SK-N-MC (cell line): ENCODE results near the gene DOCK1.

Source experiments
- DNase-seq: peaks from one replicate; pipeline ENCODE4 v3.0.0-alpha.2; 2011; ENCODE audit warnings: low read depth, low spot score
- H3K27ac ChIP-seq: fragments of 200-600 bp; sonication (generic); 2 replicates; pipeline ENCODE4 v1.5.1; 2016; ENCODE audit warnings: mixed run types
- H3K36me3 ChIP-seq: fragments of 200-600 bp; sonication (generic); 2 replicates; pipeline ENCODE4 v1.6.1; 2017; ENCODE audit warnings: antibody characterized with exemption, low read length, mixed read lengths; ENCODE audit not compliant: insufficient read depth
- H3K4me3 ChIP-seq: fragments of 200-600 bp; sonication (generic); 2 replicates; pipeline ENCODE4 v1.5.1; 2016
- H3K9ac ChIP-seq: fragments of 200-600 bp; sonication (generic); 2 replicates; pipeline ENCODE4 v1.8.0; 2017; ENCODE audit warnings: mixed run types, mixed read lengths; ENCODE audit not compliant: insufficient read length
- H3K9me3 ChIP-seq: fragments of 200-600 bp; sonication (generic); 2 replicates; pipeline ENCODE4 v1.6.1; 2017; ENCODE audit warnings: low read depth, mild to moderate bottlenecking, antibody characterized with exemption, low read length, moderate library complexity, mixed read lengths
- EZH2 ChIP-seq: fragments of 200-600 bp; sonication (generic); IDR thresholded peaks from one replicate; pipeline ENCODE4 v1.6.1; 2017; ENCODE audit warnings: antibody characterized with exemption
- FOXP2 ChIP-seq: optimal IDR thresholded peaks from 2 replicates; pipeline ENCODE3; 2011; ENCODE audit warnings: mild to moderate bottlenecking, moderate library complexity; ENCODE audit not compliant: insufficient read depth; ENCODE audit errors: extremely low read length, control extremely low read depth
- POLR2AphosphoS5 ChIP-seq: IDR thresholded peaks from 2 replicates; pipeline ENCODE4 v1.6.1; 2012; ENCODE audit warnings: mild to moderate bottlenecking, low read depth, low read length, borderline replicate concordance

DOCK1 gene

GRCh38 chr10:126959906-126960685, 54.9 kb downstream of the DOCK1 start:
- H3K9ac ChIP-seq, result no peak overlapping the region
- no peaks in the 10 kb centered on the region for H3K36me3 ChIP-seq
- no peaks in the 10 kb centered on the region for H3K9me3 ChIP-seq
- DNase-seq, result no peak
- no peak overlapping the region for H3K4me3 ChIP-seq
- H3K27ac ChIP-seq, result no peak overlapping the region
- TF ChIP-seq POLR2AphosphoS5 (no peak), EZH2 (no peak), FOXP2 (no peak)

- no peak overlapping the region for H3K4me3 ChIP-seq
- DNase-seq, result no peak
- no peak for TF ChIP-seq EZH2
- no peak for TF ChIP-seq FOXP2
- no peak for TF ChIP-seq POLR2AphosphoS5
- no peak overlapping the region for H3K27ac ChIP-seq
- H3K36me3 ChIP-seq, result no peaks in the 10 kb centered on the region
- H3K9me3 ChIP-seq, result no peaks in the 10 kb centered on the region
- H3K9ac ChIP-seq, result no peak overlapping the region
Observed at GRCh38 chr10:126963354-126963753, 58.1 kb downstream of the DOCK1 start.

- TF ChIP-seq FOXP2 (no peak), EZH2 (no peak), POLR2AphosphoS5 (no peak)
- Histone ChIP-seq H3K4me3 (no peak overlapping the region), H3K9me3 (no peaks in the 10 kb centered on the region), H3K27ac (no peak overlapping the region), H3K9ac (no peak overlapping the region), H3K36me3 (no peaks in the 10 kb centered on the region)
- DNase-seq, result no peak
Observed at GRCh38 chr10:126964190-126964589, 59.0 kb downstream of the DOCK1 start.

GRCh38 chr10:126966938-126967337, 61.7 kb downstream of the DOCK1 start:
- DNase-seq, result no peak
- Histone ChIP-seq H3K9me3 (no peaks in the 10 kb centered on the region), H3K9ac (no peak overlapping the region), H3K27ac (no peak overlapping the region), H3K4me3 (no peak overlapping the region), H3K36me3 (no peaks in the 10 kb centered on the region)
- TF ChIP-seq FOXP2, result no peak
- TF ChIP-seq POLR2AphosphoS5, result no peak
- no peak for TF ChIP-seq EZH2

- TF ChIP-seq POLR2AphosphoS5, result no peak
- TF ChIP-seq EZH2, result no peak
- no peak for TF ChIP-seq FOXP2
- DNase-seq, result no peak
- no peak overlapping the region for H3K4me3 ChIP-seq
- H3K27ac ChIP-seq, result no peak overlapping the region
- H3K9ac ChIP-seq, result no peak overlapping the region
- H3K36me3 ChIP-seq, result no peaks in the 10 kb centered on the region
- no peaks in the 10 kb centered on the region for H3K9me3 ChIP-seq
Observed at GRCh38 chr10:126969310-126969709, 64.1 kb downstream of the DOCK1 start.

- no peaks in the 10 kb centered on the region for H3K9me3 ChIP-seq
- no peak for DNase-seq
- no peak overlapping the region for H3K27ac ChIP-seq
- no peaks in the 10 kb centered on the region for H3K36me3 ChIP-seq
- TF ChIP-seq EZH2 (no peak), POLR2AphosphoS5 (no peak), FOXP2 (no peak)
- H3K9ac ChIP-seq, result no peak overlapping the region
- H3K4me3 ChIP-seq, result no peak overlapping the region
Observed at GRCh38 chr10:126972635-126973414, 67.6 kb downstream of the DOCK1 start.

GRCh38 chr10:126975221-126975620, 70.0 kb downstream of the DOCK1 start:
- no peak for TF ChIP-seq EZH2
- TF ChIP-seq FOXP2, result no peak
- no peak for TF ChIP-seq POLR2AphosphoS5
- Histone ChIP-seq H3K4me3 (no peak overlapping the region), H3K9ac (no peak overlapping the region), H3K9me3 (no peaks in the 10 kb centered on the region), H3K27ac (no peak overlapping the region), H3K36me3 (no peaks in the 10 kb centered on the region)
- no peak for DNase-seq

GRCh38 chr10:126977216-126977615, 72.0 kb downstream of the DOCK1 start:
- Histone ChIP-seq H3K9me3 (no peaks in the 10 kb centered on the region), H3K4me3 (no peak overlapping the region), H3K9ac (no peak overlapping the region), H3K27ac (no peak overlapping the region), H3K36me3 (no peaks in the 10 kb centered on the region)
- no peak for DNase-seq
- TF ChIP-seq POLR2AphosphoS5 (no peak), FOXP2 (no peak), EZH2 (no peak)
